Testis (tissue), 3 donors: ENCODE measurements around the gene AAK1. TPM values are rescaled to one million over a fixed set of nuclear protein-coding genes. Genes with fewer than 3 reads are reported as not detected.
A peak's percentile ranks its signal among the peaks of the same experiment; 100 is the strongest.
"Not testable (repeated sequence)": the region's sequence is repeated elsewhere in the genome, so short reads cannot be mapped to it uniquely, and the experiment has no call there.

Experiments
- DNase-seq: peaks from one replicate; pipeline ENCODE4 v3.0.0-alpha.2; 2019
- H3K27ac ChIP-seq, 2 donors: fragments of 200-600 bp; sonication (generic); one replicate each; pipeline ENCODE4 v1.5.1; 2019
- H3K27me3 ChIP-seq: fragments of 200-600 bp; sonication (generic); one replicate; pipeline ENCODE4 v1.5.1; 2019
- H3K36me3 ChIP-seq: fragments of 200-600 bp; sonication (generic); one replicate; pipeline ENCODE4 v1.5.1; 2017; ENCODE audit warnings: low read depth; ENCODE audit errors: missing control alignments
- H3K4me1 ChIP-seq: fragments of 200-600 bp; sonication (generic); one replicate; pipeline ENCODE4 v1.5.1; 2019
- H3K4me3 ChIP-seq, 2 donors: fragments of 200-600 bp; sonication (generic); one replicate each; pipeline ENCODE4 v1.5.1; 2017 to 2019
- H3K9me3 ChIP-seq: fragments of 200-600 bp; sonication (generic); one replicate; pipeline ENCODE4 v1.5.1; 2017
- CTCF ChIP-seq, 3 experiments: fragments of 450-650 bp in 2 of 3; fragments of 200-600 bp in 1 of 3; sonication (generic) in 1 of 3; IDR thresholded peaks; one replicate each; pipeline ENCODE4 v1.5.1; 2016 to 2019; ENCODE audit warnings: antibody characterized with exemption in 3 of 3, mild to moderate bottlenecking in 2 of 3, moderate library complexity in 1 of 3
- POLR2A ChIP-seq: fragments of 450-650 bp; IDR thresholded peaks from one replicate; pipeline ENCODE4 v1.6.1; 2017; ENCODE audit warnings: antibody characterized with exemption, mild to moderate bottlenecking, moderate library complexity
- WGBS, 2 donors: methylation state at CpG; one replicate each; pipeline ENCODE4 v1.1.5; 2018; 5-methylcytosine and 5-hydroxymethylcytosine counted together
- intact Hi-C: fragments of 100-400 bp; cut with DNase I; formaldehyde crosslinking; loops from one replicate; pipeline ENCODE4 v1.15.1; 2023; ENCODE audit warnings: low total_unique reads
- polyA plus RNA-seq: library from polyadenylated mRNA; stranded (reverse); fragments of 350-450 nt; fragmentation: Illumina TruSeq; extraction: RNeasy Lipid Tissue Mini Kit (QIAGEN cat#74804); gene quantifications from one replicate; pipeline ENCODE4 v1.2.3, GENCODE V29; 2014; ENCODE audit warnings: low read depth, low replicate concordance; ENCODE audit not compliant: insufficient read depth
- total RNA-seq, 2 donors: library from RNA; depleted of rRNA; stranded (reverse); fragments of >200 nt; gene quantifications; one replicate each; pipeline ENCODE4 v1.2.3, GENCODE V29; 2016

Gene AAK1
- total and polyA plus RNA-seq, 3 donors from 2014 or later = 20.3 to 62.1 (median 47.9) TPM

GRCh38 chr2:69575926-69576325, 67.6 kb downstream of the AAK1 start:
- H3K9me3 ChIP-seq = no peaks in the 10 kb centered on the region

GRCh38 chr2:69575371-69575770, 68.2 kb downstream of the AAK1 start:
- not testable (repeated sequence) for DNase-seq
- WGBS, 2 donors = 92 to 97% methylated on average over 13 of the region's 13 CpGs

More at GRCh38 chr2:69575926-69576325, 67.6 kb downstream of the AAK1 start:
- intact Hi-C loops = no loop called here
- Histone ChIP-seq H3K4me1 (no peaks in the 10 kb centered on the region), H3K36me3 (no peaks in the 10 kb centered on the region), H3K27ac (no peak overlapping the region), H3K4me3 (no peak overlapping the region), H3K27me3 (no peaks in the 10 kb centered on the region)
- DNase-seq = no peak
- no peak for TF ChIP-seq CTCF (IDR thresholded peaks at IDR 0.05)
- TF ChIP-seq POLR2A = no peak
- WGBS, 2 donors = 85 to 93% methylated on average over 1 of the region's 1 CpG

GRCh38 chr2:69572641-69573040, 70.9 kb downstream of the AAK1 start:
- H3K27ac ChIP-seq = peak overlapping the region in 1 of 2 donors; percentile 41
- intact Hi-C loops = no loop called here

More at GRCh38 chr2:69575371-69575770, 68.2 kb downstream of the AAK1 start:
- H3K9me3 ChIP-seq, H3K27ac ChIP-seq, H3K36me3 ChIP-seq, H3K4me3 ChIP-seq, H3K27me3 ChIP-seq, intact Hi-C loops, H3K4me1 ChIP-seq: not testable (repeated sequence)

GRCh38 chr2:69571189-69571588, 72.3 kb downstream of the AAK1 start:
- Histone ChIP-seq H3K27ac (no peak overlapping the region), H3K4me1 (no peaks in the 10 kb centered on the region), H3K4me3 (no peak overlapping the region), H3K27me3 (no peaks in the 10 kb centered on the region), H3K9me3 (no peaks in the 10 kb centered on the region), H3K36me3 (no peaks in the 10 kb centered on the region)
- intact Hi-C loops = no loop called here
- WGBS, 2 donors = 84 to 100% methylated on average over 1 of the region's 1 CpG
- TF ChIP-seq CTCF (IDR thresholded peaks at IDR 0.05) = no peak
- no peak for DNase-seq

More at GRCh38 chr2:69572641-69573040, 70.9 kb downstream of the AAK1 start:
- DNase-seq = peak; percentile 30
- H3K4me3 ChIP-seq = no peak overlapping the region
- no peaks in the 10 kb centered on the region for H3K27me3 ChIP-seq
- no peaks in the 10 kb centered on the region for H3K4me1 ChIP-seq
- 47 to 65% methylated on average over 5 of the region's 5 CpGs for WGBS, 2 donors
- TF ChIP-seq POLR2A (no peak), CTCF (IDR thresholded peaks at IDR 0.05) (no peak)
- H3K36me3 ChIP-seq = no peaks in the 10 kb centered on the region
- no peaks in the 10 kb centered on the region for H3K9me3 ChIP-seq

GRCh38 chr2:69570474-69570873, 73.1 kb downstream of the AAK1 start:
- intact Hi-C loops = no loop called here
- no peak for DNase-seq
- Histone ChIP-seq H3K4me3 (no peak overlapping the region), H3K27me3 (no peaks in the 10 kb centered on the region), H3K36me3 (no peaks in the 10 kb centered on the region), H3K4me1 (no peaks in the 10 kb centered on the region), H3K9me3 (no peaks in the 10 kb centered on the region), H3K27ac (no peak overlapping the region)
- TF ChIP-seq CTCF (IDR thresholded peaks at IDR 0.05) (no peak), POLR2A (no peak)
- WGBS, 2 donors = 56 to 68% methylated on average over 2 of the region's 2 CpGs
